ENCODE data around the gene KLHL15. TPM values are rescaled to one million over a fixed set of nuclear protein-coding genes. Genes with fewer than 3 reads are reported as not detected.
A peak's percentile ranks its signal among the peaks of the same experiment; 100 is the strongest.

KLHL15 gene
- total and polyA plus RNA-seq, 2 of the 13 experiments (the other 11 are each of a cell fraction or from before 2014, with no cell fraction given): 2.8 to 5.5 TPM

GRCh38 chrX:24005867-24006266 lies 21.1 kb downstream of the KLHL15 start:
- Histone ChIP-seq H3K4me1 (ENCODE audit: insufficient read depth, low read length) (no peaks in the 10 kb centered on the region), H3K4me3 (replicated peaks in 1 of 3; ENCODE audit: insufficient read depth in 1 of 3, low read depth in 2 of 3, low read length in 3 of 3) (no peak overlapping the region), H3K36me3 (replicated peaks in 1 of 2; ENCODE audit: control insufficient read depth in 1 of 2, insufficient read depth in 2 of 2, low read length in 2 of 2) (peaks cover 0 to 9% of the 10 kb centered on the region in 2 experiments; a peak in 2 of 5 replicates), H3K9me3 (ENCODE audit: low read length) (no peaks in the 10 kb centered on the region), H3K27me3 (ENCODE audit: control insufficient read depth in 1 of 2, insufficient read depth in 2 of 2, low read length in 2 of 2) (no peaks in the 10 kb centered on the region), H2AFZ (ENCODE audit: low read length) (no peak overlapping the region), H4K20me1 (ENCODE audit: insufficient read depth, low read length) (no peaks in the 10 kb centered on the region), H3K4me2 (ENCODE audit: low read depth, low read length) (no peak overlapping the region), H3K27ac (ENCODE audit: extremely low read length, insufficient read depth, low read length) (no peak overlapping the region), H3K9ac (ENCODE audit: insufficient read depth, low read depth, low read length) (no peak overlapping the region), H3K79me2 (ENCODE audit: insufficient read depth, low read length) (peaks cover 16% of the 10 kb centered on the region)
- POLR2A ChIA-PET: no interaction called here
- no peak for ATAC-seq
- intact Hi-C loops (cut with micrococcal nuclease; ENCODE audit: unreplicated experiment) (no loop called here), in situ Hi-C loops (cut with HindIII; ENCODE audit: extremely low pct_ligation_motif_present, low pct_unique_long_range_greater_than_20kb) (no loop called here)
- TSS peak; percentile 39 for BruUV-seq (replicated peaks)
- TF ChIP-seq CCDC6 (CRISPR knock-in tag; IDR thresholded peaks at IDR 0.05) (no peak), ATRX (CRISPR knock-in tag; IDR thresholded peaks at IDR 0.05; ENCODE audit: borderline replicate concordance) (no peak), ZNF570 (CRISPR knock-in tag; IDR thresholded peaks at IDR 0.05; ENCODE audit: borderline replicate concordance) (no peak), FLYWCH1 (CRISPR knock-in tag; IDR thresholded peaks at IDR 0.05) (no peak), UBTF (CRISPR knock-in tag; IDR thresholded peaks at IDR 0.05) (no peak), TOPORS (CRISPR knock-in tag; IDR thresholded peaks at IDR 0.05) (no peak), ZNF788 (CRISPR knock-in tag; IDR thresholded peaks at IDR 0.05; ENCODE audit: borderline replicate concordance) (no peak), FOXO4 (CRISPR knock-in tag; conservative IDR thresholded peaks at IDR 0.05) (no peak), ZGPAT (CRISPR knock-in tag; IDR thresholded peaks at IDR 0.05) (no peak), RFXAP (CRISPR knock-in tag; IDR thresholded peaks at IDR 0.05; ENCODE audit: borderline replicate concordance) (no peak), ZNF652 (CRISPR knock-in tag; IDR thresholded peaks at IDR 0.05; ENCODE audit: borderline replicate concordance, low read depth) (no peak), ZNF12 (CRISPR knock-in tag; IDR thresholded peaks at IDR 0.05) (no peak)
- no peak for DNase-seq (ENCODE audit: low spot score)
- CTCF ChIA-PET (ENCODE audit: low intra/inter-chr PET ratio, low total read pairs): no interaction called here
- no peak for FAIRE-seq
- 96% methylated on average over 9 of the region's 9 CpGs for WGBS (ENCODE audit: low lambda C conversion rate)

All from HepG2 (cell line).